ENCODE measurements around the gene NAA40. TPM values are rescaled to one million over a fixed set of nuclear protein-coding genes. Genes with fewer than 3 reads are reported as not detected.

NAA40 gene
- total and polyA plus RNA-seq, 2 of the 13 experiments (the other 11 are each of a cell fraction or from before 2014, with no cell fraction given) = 11.1 to 17.9 TPM

- no peak for TF ChIP-seq ZBTB25 (CRISPR knock-in tag; IDR thresholded peaks at IDR 0.05)
- TF ChIP-seq POLR2AphosphoS5 (IDR thresholded peaks at IDR 0.05; ENCODE audit: low read depth, low read length) = peak; percentile 86
- no peak for TF ChIP-seq ZEB1 (IDR thresholded peaks at IDR 0.05; ENCODE audit: insufficient replicate concordance, low read depth)
- no peak for TF ChIP-seq U2AF2 (IDR thresholded peaks at IDR 0.05; ENCODE audit: low read depth, low read length)
- no peak for TF ChIP-seq TFE3 (CRISPR knock-in tag; IDR thresholded peaks at IDR 0.05)
- TF ChIP-seq ARID2 (CRISPR knock-in tag; IDR thresholded peaks at IDR 0.05; ENCODE audit: borderline replicate concordance) = no peak
- TF ChIP-seq NCOA5 (CRISPR knock-in tag; IDR thresholded peaks at IDR 0.05) = no peak
- peak; percentile 99 for TF ChIP-seq KAT8 (CRISPR knock-in tag; IDR thresholded peaks at IDR 0.05)
- TF ChIP-seq CBX1 (IDR thresholded peaks at IDR 0.05; ENCODE audit: low read depth) = peak; percentile 56
- no peak for TF ChIP-seq SMC3 (IDR thresholded peaks at IDR 0.05; ENCODE audit: low read length)
- TF ChIP-seq HINFP (CRISPR knock-in tag; IDR thresholded peaks at IDR 0.05; ENCODE audit: low read depth) = no peak
- no peak for TF ChIP-seq ZNF644 (CRISPR knock-in tag; IDR thresholded peaks at IDR 0.05; ENCODE audit: low read depth)
- peak; percentile 66; the same call in 1 of the 2 replicates for TF ChIP-seq GMEB1 (CRISPR knock-in tag; IDR thresholded peaks at IDR 0.05; ENCODE audit: borderline replicate concordance)
- peak; percentile 35; the same call in 1 of the 2 replicates for TF ChIP-seq SOX5 (CRISPR knock-in tag; IDR thresholded peaks at IDR 0.05; ENCODE audit: borderline replicate concordance)
- TF ChIP-seq ZKSCAN5 (CRISPR knock-in tag; IDR thresholded peaks at IDR 0.05) = no peak
- TF ChIP-seq ZNF513 (CRISPR knock-in tag; conservative IDR thresholded peaks at IDR 0.05) = no peak
- TF ChIP-seq HNRNPH1 (optimal IDR thresholded peaks at IDR 0.05; ENCODE audit: low read depth, low read length) = no peak
- peak; percentile 89 for TF ChIP-seq DMAP1 (CRISPR knock-in tag; IDR thresholded peaks at IDR 0.05)
- no peak for TF ChIP-seq HIC2 (CRISPR knock-in tag; IDR thresholded peaks at IDR 0.05; ENCODE audit: low read depth)
- TF ChIP-seq FOXJ3 (CRISPR knock-in tag; IDR thresholded peaks at IDR 0.05; ENCODE audit: borderline replicate concordance) = peak; percentile 51; the same call in 1 of the 2 replicates
- TF ChIP-seq ZNF724P (CRISPR knock-in tag; IDR thresholded peaks at IDR 0.05; ENCODE audit: borderline replicate concordance) = no peak
Measured at GRCh38 chr11:63974259-63975143, 35.7 kb downstream of the NAA40 start, which contains the start of gene COX8A (continued).
